Mesendoderm (in vitro differentiated cells): ENCODE measurements around the gene CTSA.

ENCODE experiments used
- DNase-seq: peaks from one replicate; pipeline ENCODE4 v3.0.0; 2013
- H2AK5ac ChIP-seq: 2 replicates; pipeline ENCODE4 v1.6.1; 2013; ENCODE audit warnings: low read length, inconsistent platforms
- H2BK120ac ChIP-seq: 2 replicates; pipeline ENCODE4 v1.6.1; 2013; ENCODE audit warnings: low read depth, mild to moderate bottlenecking, low read length, moderate library complexity, mixed read lengths
- H2BK15ac ChIP-seq: replicated peaks from 2 replicates; pipeline ENCODE4 v1.6.1; 2013; ENCODE audit warnings: low read depth, mild to moderate bottlenecking, moderate library complexity
- H2BK5ac ChIP-seq: 2 replicates; pipeline ENCODE4 v1.6.1; 2013; ENCODE audit warnings: low read length, inconsistent platforms
- H3K18ac ChIP-seq: 2 replicates; pipeline ENCODE4 v1.6.1; 2013; ENCODE audit warnings: mild to moderate bottlenecking, low read length, mixed read lengths
- H3K23ac ChIP-seq: one replicate; pipeline ENCODE4 v1.6.1; 2013; ENCODE audit warnings: low read length
- H3K27ac ChIP-seq: 2 replicates; pipeline ENCODE4 v1.5.1; 2013; ENCODE audit warnings: low read depth, mild to moderate bottlenecking, inconsistent platforms, low read length, moderate library complexity
- H3K27me3 ChIP-seq: 2 replicates; pipeline ENCODE4 v1.6.1; 2013; ENCODE audit warnings: low read length, control low read depth, mild to moderate bottlenecking, inconsistent platforms; ENCODE audit not compliant: insufficient read depth, poor library complexity
- H3K36me3 ChIP-seq: 2 replicates; pipeline ENCODE4 v1.6.1; 2013; ENCODE audit warnings: low read length, inconsistent platforms; ENCODE audit not compliant: control insufficient read depth, insufficient read depth
- H3K4ac ChIP-seq: one replicate; pipeline ENCODE4 v1.6.1; 2013; ENCODE audit warnings: low read depth, mild to moderate bottlenecking, low read length, moderate library complexity
- H3K4me1 ChIP-seq: 2 replicates; pipeline ENCODE4 v1.6.1; 2013; ENCODE audit warnings: low read depth, low read length, inconsistent platforms; ENCODE audit not compliant: control insufficient read depth
- H3K4me2 ChIP-seq: 2 replicates; pipeline ENCODE4 v1.6.1; 2013; ENCODE audit warnings: low read length
- H3K4me3 ChIP-seq: 2 replicates; pipeline ENCODE4 v1.5.1; 2013; ENCODE audit warnings: mild to moderate bottlenecking, low read length
- H3K56ac ChIP-seq: one replicate; pipeline ENCODE4 v1.6.1; 2013; ENCODE audit warnings: low read length
- H3K79me1 ChIP-seq: 2 replicates; pipeline ENCODE4 v1.6.1; 2013; ENCODE audit warnings: low read length, inconsistent platforms
- H3K79me2 ChIP-seq: 2 replicates; pipeline ENCODE4 v1.6.1; 2013; ENCODE audit warnings: mild to moderate bottlenecking, low read length; ENCODE audit not compliant: control insufficient read depth, insufficient read depth
- H3K9ac ChIP-seq: 2 replicates; pipeline ENCODE4 v1.6.1; 2013; ENCODE audit warnings: low read length, inconsistent platforms
- H4K5ac ChIP-seq: one replicate; pipeline ENCODE4 v1.6.1; 2013; ENCODE audit warnings: low read length
- H4K8ac ChIP-seq: one replicate; pipeline ENCODE4 v1.6.1; 2013; ENCODE audit warnings: low read depth, mild to moderate bottlenecking, control low read depth, low read length, moderate library complexity
- WGBS: extraction: QIAGEN DNeasy Blood & Tissue Kit; methylation state at CpG from one replicate; pipeline ENCODE4 v1.1.7; 2013; ENCODE audit warnings: low lambda C conversion rate, missing lambda C conversion rate; ENCODE audit not compliant: insufficient coverage; ENCODE audit errors: extremely low coverage; 5-methylcytosine and 5-hydroxymethylcytosine counted together

The CTSA gene

DNA sequence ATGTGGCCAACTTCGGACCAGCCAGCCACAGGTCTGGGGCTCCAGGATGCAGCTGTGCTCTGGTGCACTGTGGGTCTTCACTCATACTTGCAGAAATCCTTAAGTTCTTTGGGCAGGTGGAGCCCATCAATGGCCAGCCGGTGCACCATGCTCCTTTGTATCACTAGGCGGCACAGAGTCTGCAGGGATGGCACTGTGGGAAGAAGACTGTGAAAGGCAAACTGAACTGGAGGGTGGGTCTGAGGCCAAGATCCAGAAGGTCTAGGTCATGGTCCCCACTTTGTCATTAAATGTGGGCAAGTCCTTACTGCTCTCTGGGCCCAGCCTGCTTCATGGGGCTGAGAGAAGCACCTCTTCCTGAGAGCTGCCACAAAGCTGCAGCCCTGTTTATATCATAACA, 2.5 kb upstream of the CTSA start:
- WGBS = no CpG with 5 or more reads among the region's 3 CpGs

DNA sequence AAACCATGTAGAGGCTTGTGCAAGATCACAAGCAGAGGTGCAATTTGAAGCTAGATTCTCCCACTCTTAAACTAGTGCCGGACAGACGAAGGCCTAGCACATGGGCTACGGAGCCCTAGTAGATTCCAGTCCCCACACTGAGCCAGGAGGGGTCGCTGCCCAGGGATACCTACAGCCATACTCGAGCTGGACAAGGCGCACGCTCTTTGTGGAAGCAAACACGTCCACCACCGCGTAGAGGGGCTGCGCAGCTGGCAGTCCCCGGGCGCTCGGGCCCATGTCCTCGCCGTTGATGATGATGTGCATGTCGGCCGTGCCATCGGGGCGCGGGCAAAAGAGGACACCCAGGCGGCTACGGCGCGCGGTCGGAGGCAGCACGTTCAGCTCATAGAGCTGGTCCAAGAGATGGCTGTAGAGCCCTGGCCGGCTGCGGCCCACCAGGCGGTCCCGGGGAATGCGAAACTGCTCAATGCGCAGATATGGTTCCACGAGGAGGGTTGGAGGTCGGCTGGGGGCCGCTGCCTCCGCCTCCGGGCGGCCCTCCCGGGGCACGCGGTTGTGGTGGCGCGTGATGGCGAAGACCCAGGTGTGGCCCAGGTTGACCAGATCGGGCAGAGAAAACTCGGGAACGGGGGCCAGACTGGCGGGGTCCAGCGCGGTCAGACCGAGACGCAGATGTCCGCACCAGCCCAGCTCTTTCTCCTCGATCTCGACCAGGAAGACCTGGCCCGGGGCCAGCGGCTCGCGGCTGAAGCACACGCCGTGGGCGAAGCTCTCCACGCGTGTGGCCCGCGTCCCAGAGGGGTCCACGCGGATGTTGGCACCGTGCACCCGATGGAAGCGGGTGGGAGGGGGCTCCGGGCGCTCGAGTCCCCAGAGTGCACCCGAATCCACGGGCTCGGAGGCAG, 804 bp upstream of the CTSA start:
- Histone ChIP-seq H2AK5ac (no peak overlapping the region), H3K56ac (peak overlapping the region; percentile 96), H3K18ac (peak overlapping the region; percentile 5), H3K4me1 (no peaks in the 10 kb centered on the region), H3K36me3 (no peaks in the 10 kb centered on the region), H2BK120ac (no peak overlapping the region), H3K4ac (peak overlapping the region; percentile 43), H4K8ac (no peak overlapping the region), H3K4me3 (peak overlapping the region; percentile 78), H2BK15ac (no peak overlapping the region), H3K27me3 (no peaks in the 10 kb centered on the region), H3K23ac (peak overlapping the region; percentile 89), H3K79me2 (no peaks in the 10 kb centered on the region), H2BK5ac (no peak overlapping the region), H3K4me2 (peak overlapping the region; percentile 90), H4K5ac (no peak overlapping the region), H3K79me1 (no peaks in the 10 kb centered on the region), H3K27ac (no peak overlapping the region), H3K9ac (peak overlapping the region; percentile 88)
- peak; percentile 90 for DNase-seq
- WGBS = no CpG with 5 or more reads among the region's 79 CpGs

More for the DNA sequence above, 2.5 kb upstream of the CTSA start:
- no peak overlapping the region for H2AK5ac ChIP-seq
- H3K79me2 ChIP-seq = no peaks in the 10 kb centered on the region
- no peak overlapping the region for H3K4ac ChIP-seq
- no peak overlapping the region for H3K4me2 ChIP-seq
- no peaks in the 10 kb centered on the region for H3K36me3 ChIP-seq
- H4K5ac ChIP-seq = no peak overlapping the region
- no peak overlapping the region for H3K18ac ChIP-seq
- H3K23ac ChIP-seq = no peak overlapping the region
- no peak overlapping the region for H4K8ac ChIP-seq
- H3K4me1 ChIP-seq = no peaks in the 10 kb centered on the region
- no peak overlapping the region for H2BK120ac ChIP-seq
- H3K27ac ChIP-seq = no peak overlapping the region
- no peak overlapping the region for H3K9ac ChIP-seq
- no peaks in the 10 kb centered on the region for H3K27me3 ChIP-seq
- H2BK5ac ChIP-seq = no peak overlapping the region
- no peak overlapping the region for H3K56ac ChIP-seq
- DNase-seq = no peak
- no peak overlapping the region for H2BK15ac ChIP-seq
- no peaks in the 10 kb centered on the region for H3K79me1 ChIP-seq
- H3K4me3 ChIP-seq = no peak overlapping the region

DNA sequence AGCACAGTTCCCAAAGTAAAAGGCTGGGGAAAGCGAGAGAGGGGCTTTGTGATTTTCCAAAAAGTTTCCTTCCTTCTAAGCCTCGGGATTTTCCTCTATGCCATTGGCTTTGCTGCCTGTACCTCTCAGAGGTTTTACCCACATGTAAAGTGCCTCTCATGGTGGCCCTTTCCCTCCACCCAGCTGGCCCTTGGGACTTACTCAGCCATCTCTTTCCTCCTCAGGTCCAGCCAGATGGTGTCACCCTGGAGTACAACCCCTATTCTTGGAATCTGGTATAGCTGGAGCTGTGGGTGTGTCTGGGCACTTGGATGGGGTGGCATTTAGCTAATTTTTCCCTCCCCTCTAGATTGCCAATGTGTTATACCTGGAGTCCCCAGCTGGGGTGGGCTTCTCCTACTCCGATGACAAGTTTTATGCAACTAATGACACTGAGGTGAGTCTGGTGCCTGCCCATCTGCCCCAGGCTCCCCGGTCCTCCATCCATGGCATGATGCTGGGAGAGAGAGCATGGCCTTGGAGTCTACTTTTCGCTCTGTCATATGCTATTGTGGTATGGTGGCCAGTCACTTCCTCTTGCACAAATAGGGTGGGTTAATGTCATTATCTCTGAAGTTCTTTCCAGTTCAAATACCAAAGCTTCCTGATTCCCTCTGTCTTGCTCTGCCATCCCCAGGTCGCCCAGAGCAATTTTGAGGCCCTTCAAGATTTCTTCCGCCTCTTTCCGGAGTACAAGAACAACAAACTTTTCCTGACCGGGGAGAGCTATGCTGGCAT, 1.1 kb downstream of the CTSA start:
- peak; percentile 55 for DNase-seq
- Histone ChIP-seq H2BK120ac (no peak overlapping the region), H3K36me3 (no peaks in the 10 kb centered on the region), H2BK5ac (no peak overlapping the region), H3K27ac (no peak overlapping the region), H3K79me2 (no peaks in the 10 kb centered on the region), H2AK5ac (no peak overlapping the region), H4K5ac (no peak overlapping the region), H3K79me1 (no peaks in the 10 kb centered on the region), H3K23ac (no peak overlapping the region), H3K27me3 (no peaks in the 10 kb centered on the region), H3K9ac (no peak overlapping the region), H3K4me1 (no peaks in the 10 kb centered on the region), H3K4ac (no peak overlapping the region), H2BK15ac (no peak overlapping the region), H4K8ac (no peak overlapping the region), H3K56ac (no peak overlapping the region), H3K18ac (no peak overlapping the region), H3K4me2 (no peak overlapping the region), H3K4me3 (no peak overlapping the region)
- no CpG with 5 or more reads among the region's 9 CpGs for WGBS

DNA sequence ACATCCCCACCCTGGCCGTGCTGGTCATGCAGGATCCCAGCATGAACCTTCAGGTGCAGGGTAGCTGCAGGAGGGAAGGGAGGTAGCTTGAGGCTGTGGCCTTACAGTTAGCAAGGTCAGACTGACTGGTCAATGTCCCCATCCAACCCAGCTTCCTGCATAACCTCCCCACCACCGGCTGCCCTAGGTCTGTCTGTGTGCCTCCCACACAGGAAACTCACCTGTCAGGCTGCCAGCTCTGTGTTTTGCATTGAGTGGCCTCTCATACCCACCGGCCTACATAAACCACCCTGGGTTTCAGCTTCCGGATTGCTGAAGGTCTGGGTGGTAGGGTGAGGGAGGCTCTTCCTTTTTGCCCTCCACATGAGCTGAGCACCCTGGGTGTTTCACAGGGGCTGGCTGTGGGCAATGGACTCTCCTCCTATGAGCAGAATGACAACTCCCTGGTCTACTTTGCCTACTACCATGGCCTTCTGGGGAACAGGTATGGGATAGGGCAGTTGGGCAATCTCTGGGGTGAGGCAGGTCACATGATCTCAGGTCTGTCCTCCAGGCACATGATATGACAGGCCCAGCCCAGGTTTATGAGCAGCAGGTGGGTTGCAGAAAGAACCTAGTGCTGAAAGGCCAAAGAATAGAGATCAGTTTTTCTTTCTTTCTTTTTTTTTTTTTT, 1.8 kb downstream of the CTSA start:
- Histone ChIP-seq H3K36me3 (peaks cover 2% of the 10 kb centered on the region), H3K9ac (no peak overlapping the region), H2BK15ac (no peak overlapping the region), H3K79me1 (no peaks in the 10 kb centered on the region), H3K4me1 (no peaks in the 10 kb centered on the region), H3K79me2 (no peaks in the 10 kb centered on the region), H3K4me2 (no peak overlapping the region), H2BK5ac (no peak overlapping the region), H4K5ac (no peak overlapping the region), H3K4me3 (no peak overlapping the region), H3K56ac (no peak overlapping the region), H3K27ac (no peak overlapping the region), H4K8ac (no peak overlapping the region), H3K4ac (no peak overlapping the region), H2BK120ac (no peak overlapping the region), H2AK5ac (no peak overlapping the region), H3K27me3 (no peaks in the 10 kb centered on the region), H3K18ac (no peak overlapping the region), H3K23ac (no peak overlapping the region)
- no peak for DNase-seq
- no CpG with 5 or more reads among the region's 4 CpGs for WGBS

DNA sequence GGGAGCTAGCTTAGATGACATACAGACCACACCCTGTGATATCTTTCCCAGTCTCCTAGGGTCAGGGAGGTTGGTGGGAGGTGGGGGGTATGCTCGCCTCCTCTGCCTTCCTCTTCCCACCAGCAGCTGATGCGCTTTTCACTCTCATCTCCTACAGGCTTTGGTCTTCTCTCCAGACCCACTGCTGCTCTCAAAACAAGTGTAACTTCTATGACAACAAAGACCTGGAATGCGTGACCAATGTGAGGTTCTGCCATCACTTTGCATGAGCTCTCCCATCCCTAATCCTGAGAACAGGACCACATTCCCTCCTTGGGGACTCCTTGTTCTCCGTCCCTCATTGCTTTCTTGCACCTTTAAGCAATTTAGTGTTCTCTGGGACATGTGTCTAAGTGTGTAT, 2.7 kb downstream of the CTSA start:
- no peak overlapping the region for H3K18ac ChIP-seq
- H3K79me2 ChIP-seq = no peaks in the 10 kb centered on the region
- H3K23ac ChIP-seq = no peak overlapping the region
- H4K8ac ChIP-seq = no peak overlapping the region
- H3K56ac ChIP-seq = no peak overlapping the region
- DNase-seq = peak; percentile 14
- no peak overlapping the region for H3K4ac ChIP-seq
- H2AK5ac ChIP-seq = no peak overlapping the region
- no peak overlapping the region for H2BK15ac ChIP-seq
- H2BK5ac ChIP-seq = no peak overlapping the region
- H3K4me1 ChIP-seq = no peaks in the 10 kb centered on the region
- no peaks in the 10 kb centered on the region for H3K27me3 ChIP-seq
- H3K27ac ChIP-seq = no peak overlapping the region
- H4K5ac ChIP-seq = no peak overlapping the region
- H2BK120ac ChIP-seq = no peak overlapping the region
- H3K79me1 ChIP-seq = no peaks in the 10 kb centered on the region
- H3K4me3 ChIP-seq = no peak overlapping the region
- no peak overlapping the region for H3K9ac ChIP-seq
- H3K36me3 ChIP-seq = peaks cover 2% of the 10 kb centered on the region
- no CpG with 5 or more reads among the region's 4 CpGs for WGBS
- H3K4me2 ChIP-seq = no peak overlapping the region
